HG03432 (cell line): ENCODE results near the gene BCAS1.
A peak's percentile ranks its signal among the peaks of the same experiment; 100 is the strongest.

Source experiments
- ATAC-seq: cut with Tn5 transposase; IDR thresholded peaks from one replicate; pipeline ENCODE4 v1.9.1; 2021; ENCODE audit warnings: mild to moderate bottlenecking, moderate library complexity; ENCODE audit not compliant: unreplicated experiment

BCAS1 gene

GRCh38 chr20:54082100-54082499 is 11.7 kb upstream of the BCAS1 start:
- no peak for ATAC-seq

- peak; percentile 64 for ATAC-seq
These were observed 9.3 kb upstream of the BCAS1 start for GRCh38 chr20:54079652-54080051.

- peak; percentile 68 for ATAC-seq
These were observed 8.0 kb upstream of the BCAS1 start for GRCh38 chr20:54078296-54078984.

GRCh38 chr20:54076259-54076658 is 5.9 kb upstream of the BCAS1 start:
- ATAC-seq = no peak

- ATAC-seq = no peak
These were observed 4.9 kb upstream of the BCAS1 start for GRCh38 chr20:54075322-54075721.

GRCh38 chr20:54074511-54074910 is 4.1 kb upstream of the BCAS1 start:
- ATAC-seq = no peak

GRCh38 chr20:54073288-54073687 is 2.9 kb upstream of the BCAS1 start:
- no peak for ATAC-seq

GRCh38 chr20:54069501-54069971 is 858 bp downstream of the BCAS1 start:
- no peak for ATAC-seq

GRCh38 chr20:54068966-54069365 is 1.4 kb downstream of the BCAS1 start:
- ATAC-seq = no peak

GRCh38 chr20:54068495-54068894 is 1.9 kb downstream of the BCAS1 start:
- no peak for ATAC-seq

- ATAC-seq = peak; percentile 68
These were observed 2.7 kb downstream of the BCAS1 start for GRCh38 chr20:54067606-54068174.

- no peak for ATAC-seq
These were observed 4.8 kb downstream of the BCAS1 start for GRCh38 chr20:54065601-54066038.

GRCh38 chr20:54064939-54065338 is 5.5 kb downstream of the BCAS1 start:
- no peak for ATAC-seq

- peak; percentile 44 for ATAC-seq
These were observed 6.3 kb downstream of the BCAS1 start for GRCh38 chr20:54063992-54064676.

GRCh38 chr20:54063580-54063979 is 6.8 kb downstream of the BCAS1 start:
- no peak for ATAC-seq

GRCh38 chr20:54062812-54063280 is 7.5 kb downstream of the BCAS1 start:
- ATAC-seq = peak; percentile 34

- no peak for ATAC-seq
These were observed 9.1 kb downstream of the BCAS1 start for GRCh38 chr20:54061101-54061881.

- no peak for ATAC-seq
These were observed 10.6 kb downstream of the BCAS1 start for GRCh38 chr20:54059691-54060364.

- ATAC-seq = peak; percentile 67
These were observed 11.8 kb downstream of the BCAS1 start for GRCh38 chr20:54058420-54059139.
